Parathyroid adenoma (tissue), 2 donors: ENCODE results near the gene IL1RL1.

Experiments
- H2AFZ ChIP-seq: fragments of 300-600 bp; sonication (generic); one replicate; pipeline ENCODE4 v1.7.0; 2017; ENCODE audit warnings: antibody characterized with exemption, mild to moderate bottlenecking
- H3K27ac ChIP-seq: fragments of 300-600 bp; sonication (generic); one replicate; pipeline ENCODE4 v1.7.0; 2017
- H3K27me3 ChIP-seq: fragments of 300-600 bp; sonication (generic); one replicate; pipeline ENCODE4 v1.7.0; 2017; ENCODE audit warnings: low read length; ENCODE audit not compliant: control insufficient read depth, insufficient read depth
- H3K36me3 ChIP-seq: fragments of 300-600 bp; sonication (generic); one replicate; pipeline ENCODE4 v1.7.0; 2017; ENCODE audit warnings: low read length; ENCODE audit not compliant: control insufficient read depth, insufficient read depth
- H3K4me1 ChIP-seq: fragments of 300-600 bp; sonication (generic); one replicate; pipeline ENCODE4 v1.7.0; 2017; ENCODE audit warnings: control low read depth
- H3K4me2 ChIP-seq: fragments of 300-600 bp; sonication (generic); one replicate; pipeline ENCODE4 v1.7.0; 2017; ENCODE audit warnings: low read length
- H3K4me3 ChIP-seq: fragments of 300-600 bp; sonication (generic); one replicate; pipeline ENCODE4 v1.7.0; 2017; ENCODE audit warnings: low read depth, low read length
- H3K79me2 ChIP-seq: fragments of 300-600 bp; sonication (generic); one replicate; pipeline ENCODE4 v1.7.0; 2017; ENCODE audit warnings: control low read depth
- H3K9ac ChIP-seq: fragments of 300-600 bp; sonication (generic); one replicate; pipeline ENCODE4 v1.7.0; 2017; ENCODE audit warnings: mild to moderate bottlenecking
- H3K9me3 ChIP-seq: fragments of 300-600 bp; sonication (generic); one replicate; pipeline ENCODE4 v1.7.0; 2017; ENCODE audit warnings: low read length; ENCODE audit not compliant: control insufficient read depth
- CTCF ChIP-seq: fragments of 300-600 bp; sonication (generic); IDR thresholded peaks from one replicate; pipeline ENCODE4 v1.7.0; 2017; ENCODE audit warnings: antibody characterized with exemption, mild to moderate bottlenecking
- donor health status: primary hyperparathyroidism.

IL1RL1 gene

GRCh38 chr2:102345329-102345920 is 34.1 kb downstream of the IL1RL1 start:
- Histone ChIP-seq H3K36me3 (no peaks in the 10 kb centered on the region), H3K4me3 (no peak overlapping the region), H2AFZ (no peak overlapping the region), H3K4me2 (no peak overlapping the region), H3K27me3 (no peaks in the 10 kb centered on the region), H3K27ac (no peak overlapping the region), H3K79me2 (no peaks in the 10 kb centered on the region), H3K4me1 (no peaks in the 10 kb centered on the region), H3K9me3 (no peaks in the 10 kb centered on the region), H3K9ac (no peak overlapping the region)
- TF ChIP-seq CTCF = no peak

- Histone ChIP-seq H3K4me1 (no peaks in the 10 kb centered on the region), H3K79me2 (no peaks in the 10 kb centered on the region), H3K9me3 (no peaks in the 10 kb centered on the region), H3K27ac (no peak overlapping the region), H3K36me3 (no peaks in the 10 kb centered on the region), H3K9ac (no peak overlapping the region), H3K4me3 (no peak overlapping the region), H3K4me2 (no peak overlapping the region), H2AFZ (no peak overlapping the region), H3K27me3 (no peaks in the 10 kb centered on the region)
- TF ChIP-seq CTCF = no peak
These were observed 35.2 kb downstream of the IL1RL1 start for GRCh38 chr2:102346381-102347130.

GRCh38 chr2:102350137-102350793 is 38.9 kb downstream of the IL1RL1 start:
- H3K79me2 ChIP-seq = no peaks in the 10 kb centered on the region
- H3K4me1 ChIP-seq = no peaks in the 10 kb centered on the region
- H3K4me2 ChIP-seq = no peak overlapping the region
- H3K9me3 ChIP-seq = no peaks in the 10 kb centered on the region
- H3K4me3 ChIP-seq = no peak overlapping the region
- TF ChIP-seq CTCF = no peak
- H3K9ac ChIP-seq = no peak overlapping the region
- no peak overlapping the region for H3K27ac ChIP-seq
- H3K36me3 ChIP-seq = no peaks in the 10 kb centered on the region
- H2AFZ ChIP-seq = no peak overlapping the region
- H3K27me3 ChIP-seq = no peaks in the 10 kb centered on the region

DNA sequence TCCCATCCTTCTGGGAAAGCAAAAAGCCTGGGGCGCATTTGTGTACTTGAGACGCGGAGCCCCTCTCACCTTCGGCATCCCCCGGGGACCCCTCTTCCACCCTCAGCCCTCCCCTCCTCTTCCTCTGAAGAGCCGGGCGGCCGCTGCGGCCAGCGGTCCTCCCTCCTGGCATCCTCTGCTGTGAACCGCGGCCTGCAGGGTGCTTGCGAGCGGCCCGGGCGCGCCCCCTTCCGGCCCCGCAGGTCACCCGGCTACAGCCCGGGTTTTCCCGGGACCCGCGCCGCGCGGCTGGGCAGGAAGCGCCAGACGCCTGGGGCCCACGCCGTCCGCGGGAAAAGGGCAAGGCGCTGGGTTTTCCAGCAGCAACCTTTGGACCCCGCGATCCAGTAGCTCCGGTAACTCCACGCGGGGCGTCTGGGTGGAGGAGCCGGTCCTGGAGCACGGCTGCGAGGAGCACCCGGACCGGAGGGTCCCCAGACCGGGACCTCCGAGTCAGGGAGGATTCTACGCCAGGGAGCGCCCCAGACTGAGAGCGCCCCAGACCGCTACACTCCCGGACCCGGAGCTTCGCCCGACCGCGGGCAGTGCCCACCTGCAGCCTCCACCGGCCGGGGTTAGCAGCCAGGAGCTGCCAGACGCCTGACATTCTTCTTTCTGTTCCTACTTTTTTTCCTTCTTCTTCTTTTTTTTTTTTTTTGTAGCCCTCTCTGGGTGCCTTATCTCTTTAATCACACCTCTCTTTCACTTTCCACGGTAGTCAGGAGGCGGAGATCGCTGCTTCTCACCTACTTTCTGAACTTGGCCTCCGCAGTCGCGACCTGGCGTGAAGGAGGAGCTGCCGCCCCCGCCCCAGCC is 44.4 kb downstream of the IL1RL1 start, which contains the start of gene IL18R1:
Gene IL18R1, plus strand, starts transcription at position 271 of the 855 bp plus-strand sequence. CDS start 6,865 bp downstream, outside the sequence.
- H3K36me3 ChIP-seq = no peaks in the 10 kb centered on the region
- H2AFZ ChIP-seq = peak within 1 kb of the TSS; percentile 94
- H3K9me3 ChIP-seq = no peaks in the 10 kb centered on the region
- TF ChIP-seq CTCF = peak; percentile 90
- no peaks in the 10 kb centered on the region for H3K27me3 ChIP-seq
- H3K4me3 ChIP-seq = peak within 1 kb of the TSS; percentile 87
- no peak within 1 kb of the TSS for H3K9ac ChIP-seq
- no peaks in the 10 kb centered on the region for H3K4me1 ChIP-seq
- no peak within 1 kb of the TSS for H3K27ac ChIP-seq
- peak within 1 kb of the TSS; percentile 91 for H3K4me2 ChIP-seq
- H3K79me2 ChIP-seq = no peaks in the 10 kb centered on the region
